GM23248 (cell line): ENCODE measurements around the gene C4BPA.

Experiments
- EZH2 ChIP-seq: fragments of 200-600 bp; sonication (generic); IDR thresholded peaks from 2 replicates; pipeline ENCODE4 v1.6.1; 2018; ENCODE audit warnings: antibody characterized with exemption, mild to moderate bottlenecking; ENCODE audit not compliant: insufficient read depth, poor library complexity, severe bottlenecking
- EZH2phosphoT487 ChIP-seq: fragments of 200-600 bp; sonication (generic); IDR thresholded peaks from 2 replicates; pipeline ENCODE4 v1.6.1; 2018; ENCODE audit warnings: antibody characterized with exemption, moderate library complexity, mild to moderate bottlenecking, low read depth; ENCODE audit not compliant: insufficient read depth

- TF ChIP-seq EZH2 (no peak), EZH2phosphoT487 (no peak)
Measured at GRCh38 chr1:207067665-207068064, 36.4 kb upstream of the C4BPA start.
